HG03442 (cell line): Measurements from ENCODE around the gene TMEM186.
"Not testable (repeated sequence)": the region's sequence is repeated elsewhere in the genome, so short reads cannot be mapped to it uniquely, and the experiment has no call there.

Source experiments
- ATAC-seq: cut with Tn5 transposase; IDR thresholded peaks from one replicate; pipeline ENCODE4 v1.9.1; 2021; ENCODE audit warnings: mild to moderate bottlenecking, moderate library complexity; ENCODE audit not compliant: unreplicated experiment

TMEM186 gene

DNA sequence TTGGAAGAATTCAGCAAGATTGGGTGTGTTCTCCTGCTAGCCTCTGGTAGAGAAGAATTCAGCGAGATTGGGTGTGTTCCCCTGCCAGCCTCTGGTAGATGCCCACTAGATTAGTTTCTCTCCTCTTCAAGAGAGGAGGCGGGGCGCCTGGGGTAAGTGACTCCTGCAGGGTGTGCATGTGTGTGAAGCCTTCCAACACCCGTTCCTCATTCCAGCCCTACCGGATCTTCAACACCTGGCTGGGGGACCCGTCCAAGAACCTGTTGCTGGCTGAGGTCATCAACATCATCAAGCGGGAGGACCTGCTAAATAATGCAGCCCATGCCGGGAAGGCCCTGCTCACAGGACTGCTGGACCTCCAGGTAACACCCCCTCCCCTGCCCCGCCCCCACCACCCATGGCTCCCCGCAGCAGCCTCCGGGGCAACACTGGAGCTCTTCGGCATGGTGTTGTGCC, 21.3 kb downstream of the TMEM186 start:
- no peak for ATAC-seq

DNA sequence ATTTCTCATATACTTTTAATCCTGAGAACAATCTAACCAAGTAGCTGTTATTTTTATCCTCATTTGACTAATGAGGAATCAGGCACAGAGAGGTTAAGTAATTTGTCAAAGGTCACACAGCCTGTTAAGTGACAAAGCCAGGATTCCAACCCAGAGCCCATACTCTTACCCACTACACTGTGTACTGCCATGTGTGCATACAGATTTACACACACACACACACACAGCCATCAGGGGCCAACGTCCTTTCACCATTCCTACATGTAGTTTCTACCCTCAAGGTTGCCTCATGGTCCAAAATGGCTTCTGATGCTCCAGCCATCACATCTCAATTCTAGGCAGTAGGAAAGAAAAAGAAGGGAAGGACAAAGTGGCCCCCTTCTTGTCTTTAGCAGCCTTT, 22.1 kb downstream of the TMEM186 start:
- no peak for ATAC-seq

DNA sequence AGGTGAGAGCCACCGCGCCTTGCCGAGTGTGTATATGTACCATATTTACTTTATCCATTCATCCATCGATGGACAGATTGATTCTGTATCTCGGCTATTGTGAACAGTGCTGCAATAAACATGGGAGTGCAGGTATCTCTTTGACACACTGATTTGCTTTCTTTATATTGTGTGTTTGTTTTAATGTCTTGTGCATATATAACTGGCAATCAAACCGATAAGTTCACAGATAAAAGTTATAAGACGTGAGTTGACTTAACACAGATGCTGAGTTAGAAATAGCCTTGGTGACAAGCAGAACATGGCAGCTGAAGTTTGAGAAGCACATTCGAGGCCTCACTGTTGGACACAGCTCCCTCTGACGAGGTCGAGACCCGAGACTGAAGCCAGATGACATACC, 23.2 kb downstream of the TMEM186 start:
- no peak for ATAC-seq

DNA sequence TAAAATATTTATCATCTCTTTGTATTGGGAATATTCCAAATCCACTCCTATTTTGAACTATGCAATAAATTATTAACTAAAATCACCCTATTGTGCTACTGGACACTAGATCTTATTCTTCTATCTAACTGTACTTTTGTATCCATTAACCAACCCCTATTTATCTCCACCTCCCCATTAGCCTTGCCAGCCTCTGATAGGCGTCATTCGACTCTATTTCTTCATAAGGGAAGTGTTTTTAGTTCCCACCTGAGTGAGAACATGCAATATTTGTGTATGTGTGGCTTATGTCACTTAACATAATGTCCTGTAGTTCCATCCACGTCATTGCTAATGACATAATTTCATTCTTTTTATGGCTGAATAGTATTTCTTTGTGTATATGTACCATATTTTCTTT, 23.9 kb downstream of the TMEM186 start:
- ATAC-seq, result no peak

DNA sequence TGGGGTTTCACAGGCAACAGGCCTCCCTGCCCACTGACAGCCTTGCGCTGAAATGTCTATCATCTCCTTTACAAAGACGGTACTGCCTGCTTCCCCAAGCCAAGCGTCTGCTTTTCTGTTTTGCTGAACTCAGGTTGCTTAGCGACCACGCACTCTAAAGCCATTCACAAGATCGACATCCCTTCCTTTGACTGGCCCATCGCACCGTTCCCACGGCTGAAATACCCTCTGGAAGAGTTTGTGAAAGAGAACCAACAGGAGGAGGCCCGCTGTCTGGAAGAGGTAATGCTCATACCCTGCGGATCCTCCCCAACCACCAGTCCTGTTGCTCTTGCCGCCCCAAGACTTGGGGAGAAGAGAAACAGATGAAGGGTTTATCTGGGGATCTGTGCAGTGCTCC, 28.7 kb downstream of the TMEM186 start:
- no peak for ATAC-seq

DNA sequence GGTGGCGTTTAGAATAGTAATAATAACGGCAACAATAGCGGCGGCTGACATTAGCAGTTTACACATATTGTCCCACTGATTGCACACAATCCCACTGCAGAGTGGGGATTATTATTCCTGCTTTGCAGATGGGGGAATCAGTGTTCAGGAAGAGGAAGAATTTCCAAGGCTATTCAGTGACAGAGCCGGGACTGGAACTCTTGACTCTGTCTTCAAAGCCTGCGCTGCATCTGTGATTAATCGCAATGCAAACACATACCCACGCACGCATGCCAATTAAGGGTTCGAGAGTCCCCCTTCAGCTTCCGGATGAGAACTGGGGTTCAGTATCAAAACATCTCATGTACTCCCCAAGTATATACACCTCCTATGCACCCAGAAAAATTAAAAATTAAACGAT, 29.2 kb downstream of the TMEM186 start:
- ATAC-seq, result no peak

DNA sequence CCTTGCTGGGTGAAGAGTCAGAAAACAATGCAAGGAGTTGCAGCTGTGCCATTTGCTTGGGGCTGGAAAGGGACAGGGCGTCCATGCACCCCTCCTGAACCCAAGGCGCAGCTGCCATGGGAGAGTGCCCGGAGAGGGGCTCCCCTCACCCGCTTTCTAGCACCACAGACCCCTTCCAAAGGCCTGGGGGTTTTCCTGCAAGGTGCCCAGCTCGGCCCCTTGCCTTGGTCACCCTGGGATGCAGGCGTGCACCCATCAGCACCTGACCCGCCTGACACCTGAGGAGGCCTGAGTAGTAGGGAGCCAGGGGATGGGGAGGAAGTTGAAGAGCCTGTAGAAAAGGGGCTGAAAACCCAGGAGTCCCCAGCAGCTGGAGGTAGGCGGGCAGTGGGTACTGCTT, 30.3 kb downstream of the TMEM186 start:
- no peak for ATAC-seq

DNA sequence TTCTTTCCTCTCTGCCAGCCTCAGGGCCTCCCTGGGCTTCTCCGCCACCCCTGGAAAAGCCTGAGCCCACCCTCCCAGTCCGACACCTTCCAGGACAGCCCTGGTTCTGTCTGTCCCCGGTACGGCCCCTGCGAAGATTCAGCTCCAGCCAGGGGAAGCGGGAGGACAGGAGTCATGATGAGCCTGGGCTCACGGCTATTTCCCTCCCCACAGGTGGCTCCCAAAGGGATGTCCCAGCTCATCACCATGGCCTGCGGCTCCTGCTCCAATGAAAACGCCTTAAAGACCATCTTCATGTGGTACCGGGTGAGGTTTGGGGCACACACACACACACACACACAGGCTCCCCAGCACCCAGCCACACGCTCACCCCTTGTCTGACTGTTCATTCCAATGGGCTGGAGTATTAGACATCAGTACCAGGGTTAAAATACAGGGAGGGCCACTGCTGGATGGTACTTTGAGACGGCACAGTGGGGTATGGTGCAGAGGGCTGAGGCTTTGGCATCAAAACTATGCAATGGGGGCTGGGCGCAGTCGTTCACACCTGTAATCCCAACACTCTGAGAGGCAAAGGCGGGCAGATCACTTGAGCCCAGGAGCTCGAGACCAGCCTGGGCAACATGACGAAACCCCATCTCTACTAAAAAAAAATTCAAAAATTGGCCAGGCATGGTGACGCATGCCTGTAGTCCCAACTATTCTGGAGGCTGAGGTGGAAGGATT, 32.8 kb downstream of the TMEM186 start:
- no peak for ATAC-seq

DNA sequence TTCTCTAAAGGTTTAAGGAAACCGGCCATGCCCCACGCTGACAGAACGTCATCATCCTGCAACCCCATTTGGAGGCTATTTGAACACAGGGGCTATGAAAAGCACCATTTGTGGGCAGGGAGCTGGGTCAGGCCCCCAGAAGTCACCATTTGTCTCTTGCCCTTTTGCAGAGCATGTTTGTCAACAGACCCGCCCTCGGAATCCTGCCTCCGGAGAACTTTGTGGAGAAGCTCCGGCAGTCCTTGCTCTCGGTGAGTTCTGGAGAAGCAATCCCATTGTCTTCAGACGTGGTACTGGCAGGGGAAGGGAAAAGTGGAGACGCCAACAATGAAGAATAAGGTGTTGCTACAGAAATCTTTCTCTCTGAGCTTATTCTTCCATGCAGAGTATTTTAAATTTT, 33.5 kb downstream of the TMEM186 start:
- no peak for ATAC-seq

DNA sequence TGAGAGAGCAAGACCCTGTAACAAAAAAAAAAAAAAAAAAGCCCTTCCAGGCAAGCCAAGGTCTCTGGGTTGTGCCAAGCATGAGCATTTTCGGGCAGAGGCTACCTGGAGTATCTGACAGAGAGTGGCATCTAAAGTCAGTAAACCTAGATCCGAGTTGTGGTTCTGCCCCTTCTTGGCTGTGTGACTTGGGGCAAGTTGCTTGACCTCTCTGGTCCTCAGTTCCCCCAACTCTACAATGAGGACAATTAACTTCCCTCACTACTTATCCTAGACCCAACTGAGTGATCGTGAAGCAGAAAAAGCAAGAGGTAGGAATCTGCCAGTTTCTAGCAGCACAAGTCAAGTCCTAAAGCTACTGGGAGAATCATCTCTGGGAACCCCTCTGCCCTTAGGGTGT, 34.4 kb downstream of the TMEM186 start:
- no peak for ATAC-seq

DNA sequence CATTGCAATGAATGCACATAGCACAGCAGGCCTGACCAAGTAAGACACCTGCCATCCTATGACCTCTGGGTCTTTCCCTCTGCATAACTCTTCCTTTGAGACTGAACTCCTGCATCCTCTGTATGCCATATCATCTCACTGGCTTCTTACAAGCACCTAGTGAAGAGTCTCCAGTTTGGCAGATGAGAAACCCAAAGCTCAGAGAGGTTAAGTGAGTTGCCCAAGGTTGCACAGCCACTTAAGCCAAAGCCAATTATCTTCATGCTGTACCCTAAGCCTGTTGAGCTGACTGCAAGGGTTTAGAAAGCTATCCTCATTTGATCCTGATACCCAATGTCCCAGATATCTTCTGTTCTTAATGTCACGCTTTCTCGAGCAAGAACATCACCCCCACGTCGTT, 35.2 kb downstream of the TMEM186 start:
- no peak for ATAC-seq

DNA sequence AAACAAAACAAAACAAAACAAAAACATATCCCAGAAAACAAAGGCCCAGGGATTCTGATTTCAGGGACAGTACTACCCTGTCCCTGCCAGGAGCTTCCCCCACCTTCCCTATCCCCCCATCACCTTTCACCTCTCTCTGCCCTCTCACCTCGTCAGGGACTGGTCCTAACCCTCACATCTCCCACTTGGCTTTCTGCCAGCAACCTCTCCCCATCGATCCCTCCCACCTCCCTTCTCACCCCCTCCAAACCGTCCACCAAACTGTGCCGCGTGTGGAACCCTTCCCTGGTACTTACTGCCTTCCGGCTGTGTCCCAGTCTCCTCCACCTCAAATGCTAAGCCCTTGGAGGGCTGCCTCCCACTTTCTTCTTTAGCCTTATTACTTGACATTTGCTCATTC, 36.4 kb downstream of the TMEM186 start:
- ATAC-seq, result no peak

DNA sequence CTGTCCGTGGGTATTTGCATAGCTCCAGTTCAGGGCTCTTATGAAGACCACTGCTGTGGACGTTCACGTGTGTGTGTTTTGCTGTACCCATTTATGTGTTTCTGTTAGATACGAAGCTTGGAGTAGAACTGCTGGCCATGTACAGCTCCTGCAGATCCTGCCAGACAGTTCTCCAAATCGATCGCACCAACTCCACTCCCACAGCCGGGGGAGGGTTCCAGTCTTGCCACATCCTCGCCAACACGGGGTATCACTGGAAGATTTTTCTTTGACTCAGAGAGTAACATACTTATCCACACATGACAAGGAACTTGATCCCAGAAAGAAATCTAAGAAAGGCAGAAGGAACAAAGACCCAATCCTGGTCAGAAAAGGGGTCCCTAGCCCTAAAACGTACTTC, 37.4 kb downstream of the TMEM186 start:
- ATAC-seq, result no peak

DNA sequence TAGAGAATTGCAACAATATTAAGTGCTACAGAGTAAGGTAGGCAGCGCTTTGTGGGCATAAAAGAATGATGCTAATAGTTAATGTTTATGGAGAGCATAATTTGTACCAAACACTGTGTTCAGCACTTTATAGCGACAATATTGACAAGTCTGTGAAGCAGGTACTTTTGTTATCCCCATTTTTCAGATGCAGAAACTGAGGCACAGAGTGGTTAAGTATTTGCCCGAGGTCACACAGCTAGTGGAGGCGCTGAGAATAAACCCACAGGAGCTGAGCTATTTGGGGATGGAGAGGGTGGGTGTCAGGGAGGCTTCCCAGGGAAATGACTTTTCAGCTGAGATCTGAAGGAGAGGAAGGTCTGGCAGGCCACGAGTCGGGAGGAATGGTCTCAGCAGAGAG, 39.4 kb downstream of the TMEM186 start:
- ATAC-seq, result no peak

DNA sequence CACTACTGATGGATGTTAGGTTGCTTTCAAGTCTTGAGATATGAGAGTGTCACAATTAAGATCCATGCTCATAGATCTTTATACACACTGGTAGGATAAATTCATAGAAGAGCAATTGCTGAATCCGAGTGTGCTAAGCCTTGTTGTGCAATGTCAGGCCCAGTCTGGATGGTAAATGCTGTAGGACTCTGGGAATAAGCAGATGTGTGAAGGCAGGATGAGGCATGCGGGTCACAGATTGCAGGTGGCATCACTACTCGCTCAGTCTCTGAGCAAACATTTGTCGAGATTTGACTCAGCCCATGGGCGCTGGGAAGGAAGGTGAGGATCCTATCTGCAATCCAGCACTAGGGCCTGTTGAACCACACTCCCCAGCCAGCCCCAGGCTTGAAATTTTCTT, 40.7 kb downstream of the TMEM186 start:
- no peak for ATAC-seq

DNA sequence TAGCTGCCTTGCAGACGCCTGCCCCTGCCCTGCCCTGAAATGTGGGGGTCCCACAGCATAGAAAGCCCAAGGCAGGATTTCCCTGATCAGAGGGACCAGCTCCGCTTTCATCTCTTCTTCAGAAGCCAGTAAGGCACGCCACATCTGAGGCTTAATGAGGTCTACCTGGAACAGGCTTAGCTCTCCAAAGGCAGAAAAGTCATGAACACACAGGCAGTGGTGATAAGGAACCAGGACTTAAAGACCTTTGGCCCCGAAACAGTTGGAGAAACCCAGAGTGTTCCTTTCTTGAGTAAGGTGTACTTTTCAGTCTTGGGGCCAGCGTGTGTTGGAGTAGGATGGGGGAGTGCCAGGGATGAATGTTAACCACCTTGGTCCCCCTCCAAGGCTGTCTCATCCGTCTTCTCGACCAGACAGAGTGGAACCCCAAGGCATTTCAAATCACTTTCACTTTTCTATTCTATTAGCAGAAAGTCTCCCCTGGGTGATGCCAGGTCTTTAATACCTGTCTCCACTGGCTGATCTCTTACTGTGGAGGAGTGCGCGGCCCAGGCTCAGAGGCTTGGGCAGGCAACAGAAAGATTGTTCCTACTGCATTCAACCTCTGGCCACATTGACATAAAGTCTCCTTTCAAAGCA, 43.9 kb downstream of the TMEM186 start:
- no peak for ATAC-seq

DNA sequence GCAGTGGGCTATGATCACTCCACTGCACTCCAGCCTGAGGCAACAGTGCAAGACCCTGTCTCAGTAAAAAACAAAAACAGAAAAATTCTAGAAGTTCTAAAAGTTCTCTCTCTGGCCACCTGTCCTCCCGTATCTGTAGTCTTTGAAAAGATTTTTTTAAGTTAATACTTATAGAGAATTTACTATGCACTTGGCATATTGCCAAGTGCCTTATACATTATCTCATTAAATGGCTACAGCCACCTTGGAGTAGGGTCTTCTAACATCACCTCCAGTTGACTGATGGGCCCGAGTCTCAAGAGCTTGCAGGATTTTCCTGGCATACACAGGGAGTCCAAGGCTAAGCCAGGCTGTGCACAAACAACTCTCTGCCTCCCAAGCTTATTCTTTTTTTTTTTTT, 44.7 kb downstream of the TMEM186 start:
- no peak for ATAC-seq

DNA sequence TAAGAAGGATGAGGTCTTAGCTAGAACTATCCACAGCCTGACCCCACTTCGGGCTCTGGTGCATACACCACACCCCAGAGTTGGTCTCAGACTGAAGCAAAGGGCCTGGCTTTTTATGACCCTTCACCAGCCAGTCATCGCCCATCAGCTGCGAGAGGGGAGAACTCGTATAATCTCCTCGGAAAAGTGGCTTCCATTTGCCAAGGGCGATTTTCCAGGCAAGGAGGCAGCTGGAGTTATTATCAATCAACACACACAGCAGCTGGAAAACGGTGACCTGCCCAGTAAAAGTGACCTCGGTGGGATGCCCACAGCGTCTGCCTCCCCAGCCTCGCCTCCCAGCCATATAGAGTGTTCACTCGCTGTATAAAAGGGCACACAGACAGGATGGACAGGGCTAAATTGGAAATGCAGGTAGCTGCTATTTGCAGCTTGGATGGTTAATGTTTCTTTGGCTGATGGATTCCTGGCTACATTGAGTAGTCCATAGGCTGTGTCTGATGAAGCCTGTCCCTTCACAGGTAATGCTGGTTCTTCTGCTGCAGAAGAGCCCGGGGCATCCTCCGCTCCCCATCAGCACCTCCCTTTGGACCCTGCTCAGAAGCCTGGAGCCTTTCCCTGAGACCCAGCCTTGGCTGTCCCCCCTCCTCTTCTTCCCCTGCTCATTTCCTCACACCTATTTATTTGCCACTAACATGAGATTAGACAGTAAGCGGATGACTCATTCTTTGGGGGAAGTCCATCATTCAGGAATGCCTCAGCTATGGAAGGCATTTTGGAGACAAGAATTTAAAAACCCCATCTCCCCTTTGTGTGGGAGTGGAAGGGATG, 45.7 kb downstream of the TMEM186 start:
- ATAC-seq, result no peak

DNA sequence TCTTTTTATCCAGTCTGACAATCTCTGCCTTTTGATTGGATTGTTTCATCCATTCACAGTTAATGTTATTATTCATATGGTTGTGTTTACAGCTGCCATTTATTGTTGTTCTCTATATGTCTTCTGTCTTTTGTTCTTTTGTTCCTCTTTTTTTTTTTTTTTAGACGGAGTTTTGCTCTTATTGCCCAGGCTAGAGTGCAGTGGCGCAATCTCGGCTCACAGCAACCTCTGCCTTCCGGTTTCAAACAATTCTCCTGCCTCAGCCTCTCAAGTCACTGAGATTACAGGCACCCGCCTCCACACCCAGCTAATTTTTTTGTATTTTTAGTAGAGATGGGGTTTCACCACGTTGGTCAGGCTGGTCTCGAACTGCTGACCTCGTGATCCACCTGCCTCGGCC, 48.5 kb downstream of the TMEM186 start:
- ATAC-seq, result not testable (repeated sequence)
